Measurements from ENCODE around the gene NDST4.

The NDST4 gene

GRCh38 chr4:115113506-115114106 is at the start of gene NDST4:
Gene NDST4 (minus strand): TSS chr4:115113620. CDS start chr4:115077036, 36,584 bp downstream.
- no peak for DNase-seq

- DNase-seq: no peak
Observed at GRCh38 chr4:115159141-115159540, 45.7 kb upstream of the NDST4 start.

- DNase-seq: no peak
Observed at GRCh38 chr4:115158296-115158695, 44.9 kb upstream of the NDST4 start.

GRCh38 chr4:115154826-115155225 is 41.4 kb upstream of the NDST4 start:
- no peak for DNase-seq

GRCh38 chr4:115152965-115153364 is 39.5 kb upstream of the NDST4 start:
- DNase-seq: no peak

- no peak for DNase-seq
Observed at GRCh38 chr4:115152081-115152480, 38.7 kb upstream of the NDST4 start.

GRCh38 chr4:115149106-115149505 is 35.7 kb upstream of the NDST4 start:
- DNase-seq: no peak

GRCh38 chr4:115145393-115146160 is 32.2 kb upstream of the NDST4 start:
- peak; percentile 92 for DNase-seq

GRCh38 chr4:115128037-115128436 is 14.6 kb upstream of the NDST4 start:
- DNase-seq: no peak

GRCh38 chr4:115126491-115126890 is 13.1 kb upstream of the NDST4 start:
- DNase-seq: no peak

- no peak for DNase-seq
Observed at GRCh38 chr4:115121351-115122043, 8.1 kb upstream of the NDST4 start.

GRCh38 chr4:115119804-115120352 is 6.5 kb upstream of the NDST4 start:
- peak; percentile 10 for DNase-seq

- no peak for DNase-seq
Observed at GRCh38 chr4:115117651-115118050, 4.2 kb upstream of the NDST4 start.

- no peak for DNase-seq
Observed at GRCh38 chr4:115110191-115111181, 2.9 kb downstream of the NDST4 start.

GRCh38 chr4:115108850-115109249 is 4.6 kb downstream of the NDST4 start:
- no peak for DNase-seq

- DNase-seq: no peak
Observed at GRCh38 chr4:115107411-115107810, 6.0 kb downstream of the NDST4 start.

GRCh38 chr4:115101675-115102074 is 11.7 kb downstream of the NDST4 start:
- DNase-seq: no peak

GRCh38 chr4:115090483-115091075 is 22.8 kb downstream of the NDST4 start:
- no peak for DNase-seq

- no peak for DNase-seq
Observed at GRCh38 chr4:115082633-115083032, 30.8 kb downstream of the NDST4 start.

- DNase-seq: no peak
Observed at GRCh38 chr4:115076691-115077090, 36.7 kb downstream of the NDST4 start.

GRCh38 chr4:115058533-115058932 is 54.9 kb downstream of the NDST4 start:
- no peak for DNase-seq

- no peak for DNase-seq
Observed at GRCh38 chr4:115054836-115055235, 58.6 kb downstream of the NDST4 start.
